NCI-H748 (cell line): Measurements from ENCODE around the gene SCN1A.
"Not testable (repeated sequence)": the region's sequence is repeated elsewhere in the genome, so short reads cannot be mapped to it uniquely, and the experiment has no call there.

Source experiments
- DNase-seq: peaks from one replicate; lab custom pipeline; 2025; ENCODE audit not compliant: unreplicated experiment; lab: John Stamatoyannopoulos, UW

SCN1A gene

DNA sequence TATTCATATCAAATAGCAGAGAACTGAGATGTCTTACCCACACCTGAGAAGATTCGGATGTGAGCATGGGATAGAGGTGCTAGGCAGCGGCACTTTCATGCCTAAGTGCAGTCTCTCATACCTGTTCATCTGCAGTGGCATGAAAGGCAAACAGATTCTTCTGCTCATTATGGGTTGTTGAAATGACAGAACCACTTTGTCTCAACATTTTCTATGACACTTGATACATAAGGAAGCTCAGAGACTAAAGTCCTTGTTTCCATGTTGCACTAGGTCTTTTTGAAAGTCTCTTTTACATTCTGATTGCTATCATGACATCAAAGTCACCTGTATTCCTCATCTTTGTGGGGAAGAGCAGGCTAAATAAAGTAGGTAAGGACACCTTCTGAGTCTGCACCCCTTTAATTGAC is 8.0 kb upstream of the SCN1A start:
- DNase-seq = no peak

GRCh38 chr2:166135152-166135848 is 7.5 kb upstream of the SCN1A start:
- no peak for DNase-seq

DNA sequence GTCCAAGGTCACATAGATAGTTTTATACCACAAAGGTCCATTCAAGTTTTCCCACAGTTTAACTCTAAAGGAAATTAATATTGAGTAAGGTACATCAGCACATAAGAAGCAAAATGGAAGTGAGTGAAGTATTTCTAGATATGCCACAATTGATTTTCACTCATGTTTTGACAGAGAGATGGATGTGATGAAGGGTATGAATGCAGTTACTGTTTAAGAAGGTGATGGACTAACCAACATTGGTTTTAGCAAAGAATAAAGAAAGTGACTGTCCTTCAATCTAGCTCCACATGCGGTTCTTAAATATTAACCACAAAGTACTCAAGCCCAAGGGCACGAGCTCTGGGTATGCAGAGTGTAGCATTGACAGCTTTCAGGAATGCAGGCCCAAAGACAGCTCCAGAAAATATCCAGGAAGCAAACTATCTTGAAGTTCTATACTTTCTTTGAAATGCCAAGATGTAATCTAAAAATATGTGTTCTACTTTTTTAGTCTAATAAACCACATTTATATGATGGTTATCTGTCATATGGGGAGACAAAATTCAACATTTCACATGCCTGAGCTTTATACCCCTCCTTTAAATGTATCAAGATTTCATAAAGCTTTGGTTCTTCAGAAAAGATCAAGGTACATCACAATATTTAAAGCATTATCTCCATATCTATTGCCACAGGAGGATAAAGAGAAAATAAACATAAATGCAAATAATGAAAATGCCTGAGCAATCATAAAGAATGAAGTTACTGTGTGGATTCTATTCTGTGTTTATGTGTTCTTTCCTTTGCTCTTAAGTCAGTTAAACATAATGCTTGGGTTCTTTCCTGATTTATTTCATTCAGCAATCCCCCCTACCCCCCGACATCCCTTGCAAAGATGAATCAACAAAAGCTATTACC is 6.7 kb upstream of the SCN1A start:
- DNase-seq = no peak

GRCh38 chr2:166133653-166134052 is 5.8 kb upstream of the SCN1A start:
- DNase-seq = no peak

DNA sequence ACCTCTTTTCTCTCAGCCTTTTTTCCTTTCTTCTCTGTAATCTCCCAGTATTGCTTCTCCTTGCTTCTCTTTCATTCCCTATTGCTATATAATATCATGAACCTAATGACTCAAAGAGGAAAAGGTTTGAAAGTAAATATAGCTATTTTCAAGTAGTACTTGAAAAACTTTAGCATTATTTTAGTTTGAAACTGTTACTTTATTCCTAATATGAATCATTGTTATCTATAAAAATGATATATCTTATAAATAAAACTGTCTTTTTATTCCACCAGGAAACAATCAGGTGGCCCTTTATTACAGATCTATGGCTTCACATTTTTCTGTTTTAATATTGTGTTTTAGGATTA is 311 bp upstream of the SCN1A start:
- no peak for DNase-seq

- DNase-seq = peak; percentile 23
Measured at GRCh38 chr2:166126007-166126639, 1.7 kb downstream of the SCN1A start.

DNA sequence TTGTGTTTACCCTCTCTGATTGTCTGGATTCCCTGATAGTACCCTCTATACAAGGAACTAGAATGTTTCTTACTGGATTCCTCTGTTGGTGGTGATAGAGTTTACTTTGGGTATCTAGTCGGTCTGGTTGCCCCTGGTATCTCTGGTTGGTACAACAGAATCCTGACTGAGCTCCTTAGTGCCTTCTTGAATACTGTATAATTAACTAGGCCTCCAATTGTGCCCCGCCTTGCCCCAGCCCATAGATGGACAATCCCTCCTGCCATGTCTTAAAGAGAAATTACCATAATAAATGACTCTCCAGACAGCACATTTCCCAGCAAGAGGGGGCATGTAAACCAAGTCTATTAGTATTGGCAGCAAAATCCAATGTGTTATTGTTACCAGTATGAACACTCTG is 2.3 kb downstream of the SCN1A start:
- no peak for DNase-seq

- DNase-seq = no peak
Measured at GRCh38 chr2:166118180-166118579, 9.6 kb downstream of the SCN1A start.

DNA sequence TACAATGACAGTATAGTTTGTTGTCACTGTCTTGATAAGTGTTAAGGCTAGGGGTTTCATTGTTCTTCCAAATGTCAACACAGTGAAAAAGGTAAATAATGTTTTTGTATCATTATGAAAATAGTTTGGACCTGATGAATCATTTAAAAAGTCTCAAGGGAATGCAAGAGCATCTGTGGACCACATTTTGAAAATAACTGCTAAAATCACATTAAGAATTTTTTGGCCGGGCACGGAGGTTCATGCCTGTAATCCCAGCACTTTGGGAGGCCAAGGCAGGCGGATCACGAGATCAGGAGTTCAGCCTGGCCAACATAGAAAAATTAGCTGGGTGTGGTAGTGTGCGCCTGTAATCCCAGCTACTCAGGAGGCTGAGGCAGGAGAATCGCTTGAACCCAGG is 10.3 kb downstream of the SCN1A start:
- no peak for DNase-seq

GRCh38 chr2:166115589-166115988 is 12.2 kb downstream of the SCN1A start:
- no peak for DNase-seq

GRCh38 chr2:166112193-166112605 is 15.6 kb downstream of the SCN1A start:
- no peak for DNase-seq

DNA sequence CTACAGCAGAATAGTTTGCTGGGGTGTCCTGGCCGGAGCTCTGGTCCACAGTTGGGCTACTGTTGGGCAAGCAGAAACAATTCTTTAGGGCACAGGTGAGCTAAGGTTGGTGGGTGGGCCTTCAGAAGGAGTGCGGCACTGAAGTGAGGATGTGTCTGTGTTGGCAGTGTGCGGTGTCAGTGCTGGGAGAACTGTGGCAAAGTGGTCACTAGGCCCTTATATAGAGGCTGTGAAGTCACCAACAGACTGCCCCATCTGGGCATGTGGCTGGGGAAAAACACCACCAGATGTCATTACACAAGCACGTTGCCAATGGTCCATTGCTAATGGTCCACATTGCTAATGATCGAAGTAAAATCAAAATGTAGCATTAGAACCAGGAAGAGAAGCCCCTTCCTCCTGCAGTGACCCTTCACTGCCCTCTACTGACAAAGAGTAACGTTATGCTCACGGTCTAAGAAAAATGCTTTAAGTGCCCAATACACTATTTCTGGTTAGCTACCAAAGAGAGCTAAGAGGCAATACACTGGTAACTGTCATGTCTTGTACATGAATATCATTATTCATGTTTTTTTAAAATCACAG is 21.3 kb downstream of the SCN1A start:
- peak; percentile 53 for DNase-seq

DNA sequence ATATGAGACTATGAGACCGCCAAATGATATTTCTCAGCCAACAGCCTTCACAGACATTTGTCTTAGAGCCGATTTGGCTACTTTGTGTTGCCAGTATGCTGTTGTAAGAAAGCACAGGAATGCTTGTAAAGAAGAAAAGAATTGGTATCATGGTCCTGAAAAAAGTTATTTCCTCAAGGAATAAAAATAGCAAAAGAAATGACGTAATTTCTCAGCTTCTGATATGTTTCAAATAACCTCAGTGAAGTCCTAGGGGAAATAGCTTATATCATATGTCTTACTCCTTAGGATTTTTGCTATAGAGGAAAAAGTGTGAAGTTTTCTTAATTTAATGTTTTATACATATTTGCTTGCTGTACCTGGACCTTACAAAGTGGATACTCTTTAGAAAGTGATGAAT is 23.0 kb downstream of the SCN1A start:
- no peak for DNase-seq

DNA sequence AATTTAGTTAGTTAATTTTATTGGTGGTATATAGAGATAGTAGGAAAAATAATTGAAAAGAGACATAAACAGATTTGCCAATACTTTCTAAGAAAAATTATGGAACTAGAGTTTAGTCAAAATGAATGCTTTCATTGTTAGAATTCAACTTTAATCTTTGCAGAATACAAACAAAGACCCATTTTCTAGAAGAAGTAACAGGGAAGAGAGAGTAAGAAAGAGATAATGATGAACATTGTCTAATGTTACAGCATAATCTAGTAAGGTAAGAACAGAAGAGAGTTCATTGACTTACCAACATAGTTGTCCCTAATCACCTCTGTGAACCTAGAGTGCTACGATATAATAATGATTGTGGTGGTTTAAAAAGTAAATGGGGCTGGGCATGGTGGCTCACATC is 23.7 kb downstream of the SCN1A start:
- DNase-seq = no peak

DNA sequence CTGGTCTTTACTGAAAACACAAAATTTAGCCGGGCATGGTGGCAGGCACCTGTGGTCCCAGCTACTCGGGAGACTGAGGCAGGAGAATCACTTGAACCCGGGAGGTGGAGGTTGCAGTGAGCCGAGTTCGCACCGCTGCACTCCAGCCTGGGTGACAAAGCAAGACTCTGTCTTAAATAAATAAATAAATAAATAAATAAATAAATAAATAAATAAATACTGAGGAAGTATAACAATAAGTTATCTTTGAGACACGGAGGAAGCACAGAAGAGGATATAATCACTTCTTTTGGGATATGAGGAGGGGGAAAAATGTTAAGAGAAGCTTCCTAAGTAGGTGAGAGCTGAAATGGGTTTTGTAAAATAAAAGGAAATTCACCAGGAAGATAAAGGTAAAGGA is 24.5 kb downstream of the SCN1A start:
- not testable (repeated sequence) for DNase-seq

DNA sequence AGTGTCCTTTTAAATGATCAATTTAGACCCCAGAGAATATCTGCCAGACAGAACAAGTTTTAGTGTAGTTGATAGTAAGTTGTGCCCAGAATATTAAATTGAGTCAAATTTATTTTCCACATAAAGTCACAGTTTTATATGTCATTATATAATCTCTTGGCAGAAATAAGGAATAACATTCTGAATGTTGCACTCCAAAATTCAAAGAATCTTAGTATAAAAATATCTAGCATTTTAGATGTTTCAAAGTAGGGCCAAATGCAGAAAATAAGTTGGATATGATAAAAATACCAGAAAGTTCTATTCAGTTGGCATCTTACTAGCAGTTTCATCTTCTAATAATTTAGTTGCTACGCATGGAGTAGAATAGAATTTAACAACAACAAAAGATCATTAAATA is 33.5 kb downstream of the SCN1A start:
- DNase-seq = no peak

DNA sequence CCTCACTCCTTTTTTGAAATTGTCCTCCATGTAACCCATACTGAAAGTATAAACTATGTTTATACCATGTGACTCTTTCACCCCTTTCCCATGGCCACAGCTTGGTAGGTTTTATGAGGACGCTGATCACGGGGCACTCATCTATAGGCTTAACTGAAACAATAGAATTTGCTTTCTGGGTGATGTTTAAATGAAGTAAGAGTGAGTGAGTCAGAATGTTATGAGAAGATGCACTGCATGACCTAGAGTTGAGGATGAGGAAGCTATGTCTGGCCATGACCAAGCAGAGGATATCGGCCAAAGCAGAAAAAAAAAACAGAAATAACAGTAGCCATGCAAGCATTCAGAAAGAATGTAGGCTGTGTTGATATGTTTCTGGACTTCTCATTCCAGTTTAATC is 34.9 kb downstream of the SCN1A start:
- no peak for DNase-seq

DNA sequence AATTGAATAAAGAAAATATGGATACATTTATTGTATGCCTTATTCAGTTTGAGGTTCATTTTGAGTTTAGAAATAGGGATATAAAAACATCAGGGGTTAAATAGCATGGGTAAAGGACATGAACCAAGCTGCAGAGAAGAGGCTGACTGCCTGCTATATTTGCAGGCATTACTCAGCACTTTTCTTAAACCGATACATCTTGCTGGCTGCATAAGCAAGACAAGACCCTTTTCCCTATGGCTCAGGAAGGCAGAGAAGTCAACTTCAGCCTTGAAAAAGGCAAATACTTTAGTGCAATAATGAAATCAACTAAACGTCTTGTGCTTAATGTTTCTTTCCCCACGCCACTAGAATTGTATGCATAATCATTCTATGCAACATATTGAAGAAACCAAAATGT is 36.4 kb downstream of the SCN1A start:
- DNase-seq = no peak

DNA sequence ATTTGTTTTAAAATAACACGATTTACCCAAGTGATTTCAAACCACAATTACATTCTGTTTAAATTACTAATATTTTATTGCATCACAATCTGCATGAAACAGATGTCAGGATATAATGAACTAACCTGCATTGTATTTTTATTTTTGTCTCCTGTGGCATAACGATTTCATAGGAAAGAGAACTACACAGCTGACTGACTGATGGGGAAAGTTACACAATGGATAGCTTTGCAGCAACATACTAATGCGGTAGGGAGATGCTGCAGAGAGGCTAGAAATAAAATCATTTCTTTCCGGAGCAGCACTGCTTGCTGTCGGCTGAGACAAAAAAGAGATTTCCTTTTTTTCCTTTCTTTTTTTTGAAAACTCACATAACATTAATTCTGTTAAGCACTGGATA is 36.9 kb downstream of the SCN1A start:
- DNase-seq = no peak

GRCh38 chr2:166090346-166090745 is 37.5 kb downstream of the SCN1A start:
- no peak for DNase-seq

DNA sequence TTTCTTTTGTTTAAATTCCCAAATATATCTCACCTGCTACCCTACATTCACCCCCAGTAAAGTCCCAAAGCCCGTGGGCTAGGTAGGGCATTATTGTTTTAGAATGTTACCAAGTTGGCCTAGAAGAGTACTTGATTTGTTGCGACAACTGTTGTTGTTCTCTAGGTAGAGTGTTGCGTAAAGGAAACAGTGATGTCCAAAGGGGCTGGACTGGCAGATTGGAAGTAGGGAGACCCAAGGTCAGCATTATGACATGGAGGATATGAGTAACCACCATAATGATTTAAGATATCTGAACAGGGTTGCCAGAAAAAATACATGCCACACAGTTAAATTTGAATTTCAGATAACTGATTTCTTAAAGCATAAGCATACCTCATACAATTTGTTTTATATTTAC is 39.2 kb downstream of the SCN1A start:
- DNase-seq = no peak

- DNase-seq = no peak
Measured at GRCh38 chr2:166084301-166084700, 43.5 kb downstream of the SCN1A start.
